ENCODE measurements around the gene FSTL5. TPM values are rescaled to one million over a fixed set of nuclear protein-coding genes. Genes with fewer than 3 reads are reported as not detected.

FSTL5 gene
- total RNA-seq, 4 donors from 2014 or later, result 4.8 to 13.5 (median 7.1) TPM

DNA sequence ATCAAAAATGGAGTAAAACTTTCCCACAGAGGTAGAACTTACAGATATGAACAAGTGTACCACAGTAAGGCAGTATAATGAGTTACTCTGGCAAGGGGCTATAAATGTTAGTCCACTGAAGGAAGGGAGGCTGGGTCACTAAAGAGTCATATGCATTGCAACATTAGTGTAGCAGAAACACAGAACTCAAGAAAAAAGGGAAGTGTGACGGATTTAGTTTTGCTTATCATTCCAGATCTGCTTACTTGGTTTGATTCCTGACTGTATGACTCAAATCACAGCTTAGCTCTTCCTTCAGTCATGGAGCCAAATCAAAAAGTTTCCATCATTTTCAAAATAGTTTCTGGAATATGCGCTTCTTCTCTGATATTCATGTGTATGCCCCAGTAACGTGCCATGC is 148.7 kb downstream of the FSTL5 start:
- no peaks in the 10 kb centered on the region for H3K27me3 ChIP-seq
- H3K4me1 ChIP-seq, result peaks cover 0 to 4% (median 0%) of the 10 kb centered on the region in 4 donors
- WGBS, 2 donors, result 74 to 79% methylated on average over 3 of the region's 3 CpGs
- H3K36me3 ChIP-seq, result no peaks in the 10 kb centered on the region
- no peaks in the 10 kb centered on the region for H3K9me3 ChIP-seq
- H3K27ac ChIP-seq, result no peak overlapping the region
- H3K4me3 ChIP-seq, result no peak overlapping the region
- no peak for DNase-seq (ENCODE audit: low spot score in 2 of 2)
- no peak for TF ChIP-seq EP300 (IDR thresholded peaks at IDR 0.05)
- TF ChIP-seq, protein P1, sequence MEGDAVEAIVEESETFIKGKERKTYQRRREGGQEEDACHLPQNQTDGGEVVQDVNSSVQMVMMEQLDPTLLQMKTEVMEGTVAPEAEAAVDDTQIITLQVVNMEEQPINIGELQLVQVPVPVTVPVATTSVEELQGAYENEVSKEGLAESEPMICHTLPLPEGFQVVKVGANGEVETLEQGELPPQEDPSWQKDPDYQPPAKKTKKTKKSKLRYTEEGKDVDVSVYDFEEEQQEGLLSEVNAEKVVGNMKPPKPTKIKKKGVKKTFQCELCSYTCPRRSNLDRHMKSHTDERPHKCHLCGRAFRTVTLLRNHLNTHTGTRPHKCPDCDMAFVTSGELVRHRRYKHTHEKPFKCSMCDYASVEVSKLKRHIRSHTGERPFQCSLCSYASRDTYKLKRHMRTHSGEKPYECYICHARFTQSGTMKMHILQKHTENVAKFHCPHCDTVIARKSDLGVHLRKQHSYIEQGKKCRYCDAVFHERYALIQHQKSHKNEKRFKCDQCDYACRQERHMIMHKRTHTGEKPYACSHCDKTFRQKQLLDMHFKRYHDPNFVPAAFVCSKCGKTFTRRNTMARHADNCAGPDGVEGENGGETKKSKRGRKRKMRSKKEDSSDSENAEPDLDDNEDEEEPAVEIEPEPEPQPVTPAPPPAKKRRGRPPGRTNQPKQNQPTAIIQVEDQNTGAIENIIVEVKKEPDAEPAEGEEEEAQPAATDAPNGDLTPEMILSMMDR (IDR thresholded peaks at IDR 0.05), result no peak
- no peak for TF ChIP-seq POLR2A (IDR thresholded peaks at IDR 0.05)

DNA sequence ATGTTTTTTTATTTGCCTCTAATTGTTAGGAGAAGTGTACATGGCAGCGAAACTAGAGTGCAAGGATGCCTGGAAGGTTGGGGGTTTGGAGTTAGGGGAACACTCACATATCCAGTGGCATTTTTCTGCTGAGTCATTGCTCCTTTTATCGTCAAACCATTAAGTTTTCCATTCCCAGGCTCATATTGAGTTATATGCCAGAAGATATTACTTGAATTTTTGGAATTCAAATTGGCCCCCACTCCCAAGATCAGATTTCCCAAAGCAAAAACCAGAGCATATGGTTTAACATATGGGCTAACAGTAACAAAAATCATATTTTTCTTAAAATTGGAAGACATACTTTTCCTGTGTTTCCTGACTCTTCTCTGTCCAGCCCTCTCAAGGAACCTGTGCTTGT is 152.7 kb downstream of the FSTL5 start:
- H3K4me1 ChIP-seq, result peaks cover 0 to 4% (median 0%) of the 10 kb centered on the region in 4 donors
- no peaks in the 10 kb centered on the region for H3K36me3 ChIP-seq
- DNase-seq (ENCODE audit: low spot score in 2 of 2), result no peak
- H3K27ac ChIP-seq, result no peak overlapping the region
- H3K9me3 ChIP-seq, result no peaks in the 10 kb centered on the region
- TF ChIP-seq EP300 (IDR thresholded peaks at IDR 0.05) (no peak), POLR2A (IDR thresholded peaks at IDR 0.05) (no peak)
- TF ChIP-seq, protein P1 (IDR thresholded peaks at IDR 0.05), result no peak
- WGBS, 2 donors, result 73 to 76% methylated on average over 2 of the region's 2 CpGs
- H3K4me3 ChIP-seq, result no peak overlapping the region
- no peaks in the 10 kb centered on the region for H3K27me3 ChIP-seq

DNA sequence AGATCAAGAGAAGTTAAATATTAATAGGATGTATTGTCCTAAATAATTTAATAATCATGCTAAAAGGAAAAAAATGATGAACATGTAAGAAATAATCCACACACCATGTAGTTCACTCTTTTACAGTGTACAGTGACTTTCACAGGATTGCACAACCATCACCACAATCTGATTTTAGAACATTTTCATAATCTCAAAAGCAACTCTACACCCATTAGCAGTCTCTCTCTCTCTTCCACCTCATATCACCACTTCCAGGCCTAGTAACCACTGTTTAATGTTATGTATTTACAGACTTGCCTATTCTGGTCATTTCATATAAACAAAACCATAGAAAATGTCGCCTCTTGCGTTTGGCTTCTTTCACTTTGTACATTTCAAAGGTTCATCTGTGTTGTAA is 153.4 kb downstream of the FSTL5 start:
- Histone ChIP-seq H3K4me1 (peaks cover 0 to 4% (median 0%) of the 10 kb centered on the region in 4 donors), H3K27ac (no peak overlapping the region), H3K4me3 (no peak overlapping the region), H3K9me3 (no peaks in the 10 kb centered on the region), H3K36me3 (no peaks in the 10 kb centered on the region), H3K27me3 (no peaks in the 10 kb centered on the region)
- 74 to 93% methylated on average over 2 of the region's 2 CpGs for WGBS, 2 donors
- TF ChIP-seq EP300 (IDR thresholded peaks at IDR 0.05), result no peak
- TF ChIP-seq POLR2A (IDR thresholded peaks at IDR 0.05), result no peak
- TF ChIP-seq, protein P1 (IDR thresholded peaks at IDR 0.05), result no peak
- DNase-seq (ENCODE audit: low spot score in 2 of 2), result no peak

DNA sequence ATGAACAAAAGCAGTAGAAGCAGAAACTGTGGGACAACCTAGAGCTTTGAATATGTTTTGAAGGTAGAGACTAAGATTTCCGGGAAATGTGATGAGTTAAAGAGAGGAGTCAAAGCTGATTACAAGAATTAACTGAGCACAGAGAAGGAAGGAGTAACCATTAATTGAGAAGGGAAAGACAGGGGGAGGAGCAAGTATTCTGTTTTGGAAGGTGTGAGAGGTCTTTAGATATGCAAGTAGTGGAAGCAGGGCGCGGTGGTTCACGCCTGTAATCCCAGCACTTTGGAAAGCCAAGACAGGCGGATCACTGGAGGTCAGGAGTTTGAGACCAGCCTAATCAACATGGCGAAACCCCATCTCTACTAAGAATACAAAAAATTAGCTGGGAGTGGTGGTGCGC is 171.5 kb downstream of the FSTL5 start:
- H3K36me3 ChIP-seq, result no peaks in the 10 kb centered on the region
- no peak for DNase-seq (ENCODE audit: low spot score in 2 of 2)
- H3K4me1 ChIP-seq, result no peaks in the 10 kb centered on the region
- 90 to 92% methylated on average over 7 of the region's 7 CpGs for whole genome bisulfite sequencing, 2 donors
- no peak overlapping the region for H3K4me3 ChIP-seq
- no peak overlapping the region for H3K27ac ChIP-seq
- TF ChIP-seq EP300 (IDR thresholded peaks at IDR 0.05) (no peak), POLR2A (IDR thresholded peaks at IDR 0.05) (no peak)
- TF ChIP-seq, protein P1 (IDR thresholded peaks at IDR 0.05), result no peak
- no peaks in the 10 kb centered on the region for H3K9me3 ChIP-seq
- H3K27me3 ChIP-seq, result no peaks in the 10 kb centered on the region

DNA sequence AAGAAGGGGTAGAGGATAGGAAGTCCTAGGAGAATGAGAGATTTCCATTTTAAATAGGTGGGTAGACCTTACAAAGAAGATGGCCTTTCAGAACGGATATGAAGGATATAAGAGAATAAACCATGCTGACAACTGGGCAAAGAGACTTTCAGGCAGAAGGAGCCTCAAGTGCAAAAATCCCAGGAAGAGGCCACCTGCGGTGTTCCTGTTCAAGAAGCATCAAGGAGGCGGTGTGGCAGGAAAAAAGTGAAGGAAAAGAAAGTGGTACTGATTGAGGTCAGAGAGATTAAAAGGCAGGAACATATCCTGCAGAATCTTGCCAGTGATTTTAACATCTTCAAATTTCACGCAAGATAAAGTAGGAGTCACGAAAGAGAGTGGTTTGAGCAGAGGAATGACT is 172.0 kb downstream of the FSTL5 start:
- TF ChIP-seq POLR2A (IDR thresholded peaks at IDR 0.05) (no peak), EP300 (IDR thresholded peaks at IDR 0.05) (no peak)
- TF ChIP-seq, protein P1 (IDR thresholded peaks at IDR 0.05), result no peak
- DNase-seq (ENCODE audit: low spot score in 2 of 2), result no peak
- Histone ChIP-seq H3K4me1 (no peaks in the 10 kb centered on the region), H3K27ac (no peak overlapping the region), H3K36me3 (no peaks in the 10 kb centered on the region), H3K4me3 (no peak overlapping the region), H3K9me3 (no peaks in the 10 kb centered on the region), H3K27me3 (no peaks in the 10 kb centered on the region)
- WGBS, 2 donors, result 83 to 89% methylated on average over 5 of the region's 5 CpGs
